ENCODE measurements around the gene FNDC11. TPM values are rescaled to one million over a fixed set of nuclear protein-coding genes. Genes with fewer than 3 reads are reported as not detected.

Gene FNDC11
- total RNA-seq, 1 donor from 2014 or later = 0.75 TPM

DNA sequence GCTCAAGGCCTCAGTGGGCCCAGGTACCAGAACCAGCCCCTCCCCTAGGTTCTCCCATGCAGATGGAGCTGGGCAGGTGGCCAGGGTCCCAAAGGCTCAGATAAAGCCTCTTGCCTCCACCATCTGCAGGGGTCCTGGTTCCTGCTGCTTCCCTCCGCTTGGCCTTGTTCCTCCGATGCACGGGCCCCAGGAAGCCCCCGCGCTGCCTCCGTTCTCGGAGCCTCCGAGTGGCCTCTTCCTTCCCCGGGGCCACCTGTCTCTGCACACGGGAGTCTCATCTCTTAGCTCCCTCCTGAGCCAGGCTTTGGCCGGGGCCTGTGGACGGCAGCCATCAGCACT, 14.9 kb upstream of the FNDC11 start:
- DNase-seq (ENCODE audit: low read depth) = no peak

DNA sequence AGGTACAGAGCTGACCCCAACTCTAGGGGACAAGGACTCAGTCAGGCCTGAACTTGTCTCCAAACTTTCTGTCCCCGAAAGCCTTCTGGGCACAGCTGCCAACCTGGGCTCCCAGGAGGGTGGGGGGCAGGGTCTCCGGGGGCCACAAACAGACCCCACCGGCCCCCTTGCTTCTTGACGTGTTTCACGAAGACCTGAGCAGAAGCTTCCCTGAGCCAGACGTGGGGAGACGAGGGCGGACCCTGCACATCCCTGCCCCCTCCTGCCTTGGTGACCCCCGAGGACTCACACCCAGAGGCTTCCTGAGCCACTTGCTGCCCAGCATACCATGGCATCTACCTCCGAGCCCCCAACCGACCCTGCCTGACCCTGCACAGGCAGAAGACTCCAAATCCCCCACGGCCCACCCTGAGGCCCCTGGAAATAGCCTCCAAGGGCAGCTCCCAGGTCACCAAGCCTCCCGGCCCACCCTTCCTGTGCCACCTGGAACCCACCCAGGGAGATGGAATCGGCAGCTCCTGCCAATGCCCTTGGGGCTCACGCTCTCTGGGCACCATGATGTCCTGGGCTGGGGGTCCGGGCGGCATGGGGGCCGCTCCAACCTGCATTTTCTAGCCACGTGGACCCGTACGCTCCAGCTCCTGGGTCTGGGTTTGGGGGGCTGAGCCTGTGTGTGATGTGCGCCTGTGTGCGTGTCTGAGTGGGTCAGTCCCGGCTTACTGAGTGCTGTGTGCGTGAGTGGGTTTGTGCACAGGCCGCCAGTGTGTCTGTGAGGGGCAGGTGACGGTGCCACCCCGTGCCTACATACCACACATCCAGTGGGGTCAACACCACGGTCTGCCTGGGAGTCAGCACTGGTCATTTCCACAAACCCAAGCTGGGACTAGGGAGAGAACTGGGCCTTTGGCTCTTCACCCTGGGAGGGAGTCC, 14.3 kb upstream of the FNDC11 start:
- DNase-seq (ENCODE audit: low read depth) = no peak

DNA sequence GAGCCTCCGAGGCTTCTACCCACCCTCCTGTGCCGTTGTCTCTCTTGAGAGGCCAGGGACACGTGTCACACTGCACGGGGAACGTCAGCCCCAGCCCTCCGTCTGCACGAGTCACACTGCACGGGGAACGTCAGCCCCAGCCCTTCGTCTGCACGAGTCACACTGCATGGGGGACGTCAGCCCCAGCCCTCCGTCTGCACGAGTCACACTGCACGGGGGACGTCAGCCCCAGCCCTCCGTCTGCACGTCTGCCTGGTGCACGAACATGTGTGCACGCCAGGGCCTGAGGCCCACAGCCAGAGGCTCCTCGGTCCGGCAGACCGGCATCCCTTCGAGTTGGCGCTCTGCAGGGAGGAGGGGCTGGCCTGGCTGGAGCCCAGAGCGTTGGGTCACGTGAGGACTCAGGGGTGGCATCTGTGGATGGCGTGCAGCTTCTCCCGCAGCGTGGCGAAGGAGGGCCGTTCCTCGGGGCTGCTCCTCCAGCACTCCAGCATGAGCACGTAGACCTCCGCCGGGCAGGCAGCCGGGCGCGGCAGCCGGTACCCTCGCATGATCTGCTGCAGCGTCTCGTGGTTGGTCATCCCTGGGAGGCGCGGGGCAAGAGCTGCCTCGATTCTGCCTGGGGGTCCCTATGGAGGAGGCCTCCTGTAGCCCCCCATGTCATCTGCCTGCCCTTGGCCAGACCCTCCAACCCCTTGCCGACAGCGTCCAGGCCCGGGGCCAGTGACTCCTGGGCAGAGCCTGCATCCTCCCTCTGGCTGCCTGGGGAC, 13.4 kb upstream of the FNDC11 start:
- no peak for DNase-seq (ENCODE audit: low read depth)

DNA sequence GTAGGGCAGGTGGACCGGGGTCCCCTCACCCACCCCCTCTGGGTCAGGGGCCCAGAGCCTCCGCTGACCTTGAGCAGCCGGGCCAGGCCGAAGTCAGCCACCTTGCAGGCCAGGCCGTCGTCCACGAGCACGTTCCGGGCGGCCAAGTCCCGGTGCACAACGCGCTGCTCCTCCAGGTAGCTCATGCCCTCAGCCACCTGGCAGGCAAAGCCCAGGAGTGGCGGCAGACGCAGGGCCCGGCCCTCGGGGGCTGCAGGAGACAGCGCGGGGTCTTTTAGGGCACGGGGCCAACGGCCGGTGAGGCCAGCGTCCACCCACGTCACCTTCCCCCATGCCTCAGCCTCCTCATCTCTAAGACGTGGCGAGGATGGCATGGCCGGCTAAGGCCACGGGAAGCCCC, 12.6 kb upstream of the FNDC11 start:
- DNase-seq (ENCODE audit: low read depth) = no peak

DNA sequence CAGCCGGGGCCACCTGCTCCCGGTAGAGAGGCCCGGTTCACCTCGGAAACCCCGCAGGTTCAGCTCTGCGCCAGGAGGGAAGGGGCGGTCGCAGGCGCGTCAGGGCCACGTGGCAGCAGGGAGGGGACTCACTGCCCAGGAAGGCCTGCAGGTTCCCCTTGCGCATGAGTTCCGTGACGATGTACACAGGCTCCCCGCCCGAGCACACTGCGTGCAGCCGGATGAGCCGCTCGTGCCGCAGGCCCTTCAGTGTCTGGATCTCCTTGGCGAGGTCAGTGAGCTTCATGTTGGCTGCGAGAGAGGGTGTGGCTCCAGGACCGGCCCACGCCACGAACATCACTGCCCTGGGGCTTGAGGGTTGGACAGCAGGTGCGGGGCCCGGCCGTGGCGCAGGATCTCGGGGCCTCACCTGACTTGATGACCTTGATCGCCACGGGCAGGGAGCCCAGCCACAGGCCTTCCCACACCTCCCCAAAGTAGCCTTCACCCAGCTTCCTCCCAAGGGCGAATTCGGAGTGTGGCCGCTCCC, 11.9 kb upstream of the FNDC11 start:
- DNase-seq (ENCODE audit: low read depth) = no peak

DNA sequence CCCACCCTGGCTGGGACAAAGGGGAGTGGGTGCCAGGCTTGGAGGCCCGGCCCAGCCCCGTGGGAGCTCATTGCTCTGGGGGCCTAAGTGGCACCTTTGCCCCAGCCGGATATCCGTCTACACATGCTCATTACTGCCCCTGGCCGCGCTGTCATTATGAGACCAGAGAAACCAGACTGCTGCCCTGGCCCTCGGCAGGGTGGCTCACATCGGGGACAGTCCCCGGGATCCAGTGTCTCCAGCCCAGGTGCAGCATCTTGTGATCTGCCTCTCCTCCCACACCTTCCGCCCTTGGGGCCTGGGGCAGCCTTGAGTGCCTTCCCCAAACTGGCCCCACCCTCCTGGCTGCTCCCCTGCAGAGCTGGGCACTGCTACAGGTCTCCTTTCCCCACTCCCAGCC, 11.3 kb upstream of the FNDC11 start:
- no peak for DNase-seq (ENCODE audit: low read depth)

DNA sequence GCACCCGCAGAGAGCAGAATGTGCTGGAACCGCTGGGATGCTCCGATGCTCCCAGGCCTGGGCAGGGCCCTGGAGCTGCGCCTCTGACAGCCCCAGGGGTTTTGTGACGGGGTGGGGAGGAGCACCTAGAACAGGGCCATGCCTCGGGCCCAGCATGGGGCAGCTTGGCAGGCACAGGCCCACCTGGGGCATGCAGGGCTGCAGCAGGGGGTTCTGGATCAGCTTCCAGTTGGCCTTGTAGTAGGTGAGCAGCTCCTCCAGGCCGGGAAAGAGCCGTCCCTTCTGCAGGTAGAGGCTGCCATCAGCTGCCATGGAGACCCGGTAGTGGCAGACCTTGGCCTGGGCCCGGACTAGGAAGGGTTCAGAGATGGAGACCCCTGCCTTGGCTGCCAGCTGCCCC, 10.8 kb upstream of the FNDC11 start:
- DNase-seq (ENCODE audit: low read depth) = no peak

DNA sequence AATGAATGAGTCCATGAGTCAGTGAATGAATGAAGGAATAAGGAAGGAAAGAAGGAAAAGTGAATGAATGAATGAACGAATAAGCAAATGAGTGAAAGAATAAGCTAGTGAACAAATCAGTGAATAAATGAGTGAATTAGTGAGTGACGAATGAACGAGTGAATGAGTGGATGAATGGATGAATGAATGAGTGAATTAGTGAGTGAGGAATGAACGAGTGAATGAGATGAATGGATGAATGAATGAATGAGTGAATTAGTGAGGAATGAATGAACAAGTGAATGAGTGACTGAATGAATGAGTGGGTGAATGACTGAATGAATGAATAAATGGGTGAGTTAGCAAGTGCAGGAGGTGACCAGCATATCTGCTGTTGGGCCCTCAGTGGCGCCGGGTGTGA, 10.2 kb upstream of the FNDC11 start:
- DNase-seq (ENCODE audit: low read depth) = no peak

DNA sequence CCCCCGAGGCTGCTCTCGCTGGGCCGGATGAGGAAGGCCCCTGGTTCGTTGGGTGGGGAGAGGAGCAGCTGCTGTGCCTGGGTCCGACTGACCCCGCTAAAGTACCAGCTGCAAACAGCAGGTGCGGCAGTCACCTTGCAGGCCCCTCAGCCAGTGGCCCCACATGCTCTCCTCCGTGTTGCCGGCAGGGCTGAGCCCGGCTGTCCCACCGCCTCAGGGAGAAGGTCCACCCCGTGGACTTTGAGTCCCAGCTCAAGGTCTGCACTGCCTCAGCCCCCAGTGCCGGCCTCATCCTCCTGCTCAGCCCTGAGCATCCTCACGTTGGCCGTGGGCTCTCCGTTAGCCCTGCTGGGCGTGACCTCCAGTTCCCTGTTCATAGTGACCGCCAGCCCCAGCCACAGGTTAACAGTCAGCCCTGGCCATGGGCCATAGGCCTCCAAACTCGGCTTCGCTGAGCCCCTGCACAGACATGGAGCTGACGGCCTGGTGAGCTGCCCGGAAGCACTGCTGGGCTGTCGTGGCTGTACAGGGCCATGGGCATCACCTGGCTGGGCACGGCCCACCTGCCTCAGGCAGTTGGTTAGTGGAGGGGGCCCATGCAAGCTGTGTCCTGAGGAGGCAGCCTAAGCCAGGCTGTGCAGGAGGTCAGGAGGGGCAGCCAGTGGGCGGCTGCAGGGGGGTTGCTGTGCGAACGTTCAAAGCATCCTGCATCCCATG, 9.6 kb upstream of the FNDC11 start:
- DNase-seq (ENCODE audit: low read depth) = no peak

DNA sequence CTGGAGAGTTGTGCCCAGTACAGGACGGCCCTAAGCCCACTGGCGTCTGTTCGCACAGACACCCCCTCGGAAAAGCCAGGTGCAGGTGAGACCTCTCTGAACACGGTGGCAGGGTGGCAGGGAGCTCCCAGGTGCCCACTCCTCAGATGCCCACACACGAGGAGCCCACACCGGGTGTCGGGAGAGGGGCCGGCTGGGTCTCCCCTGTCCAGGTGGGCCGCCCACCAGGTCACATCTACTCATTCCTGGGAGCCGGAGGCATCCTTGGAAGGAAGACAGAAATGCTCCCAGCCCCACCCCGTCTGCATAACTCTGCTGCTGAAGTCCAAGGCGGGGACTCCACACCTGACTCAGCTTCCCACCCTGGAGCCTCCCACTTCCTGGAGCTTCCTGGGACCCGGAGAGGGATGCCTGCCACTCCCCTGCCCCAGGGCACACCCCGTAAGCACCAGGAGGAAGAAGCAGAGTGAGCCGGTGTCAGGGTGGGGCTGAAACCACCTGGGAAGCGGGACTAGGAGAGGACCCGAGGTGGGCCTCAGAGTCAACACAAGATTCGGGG, 8.9 kb upstream of the FNDC11 start:
- no peak for DNase-seq (ENCODE audit: low read depth)

DNA sequence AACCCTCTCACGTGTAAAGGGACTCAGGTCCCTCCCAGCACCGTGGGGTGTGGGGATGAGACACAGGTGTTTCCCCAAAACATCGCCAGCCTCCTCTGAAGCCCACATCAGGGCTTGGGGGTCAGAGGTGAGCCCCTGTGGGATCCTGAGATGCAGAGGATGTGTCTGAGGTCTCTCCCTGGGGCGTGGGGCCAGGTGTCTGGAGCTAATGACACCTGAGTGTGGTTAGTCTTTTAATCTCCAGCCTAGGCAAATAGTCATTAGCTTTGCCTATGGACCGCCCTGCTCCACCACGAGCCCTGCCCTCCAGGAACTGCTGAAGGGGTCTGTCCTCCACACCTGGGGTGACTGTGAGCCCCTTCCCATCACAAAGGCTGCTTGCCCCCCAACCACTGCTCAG, 8.1 kb upstream of the FNDC11 start:
- DNase-seq (ENCODE audit: low read depth) = no peak

DNA sequence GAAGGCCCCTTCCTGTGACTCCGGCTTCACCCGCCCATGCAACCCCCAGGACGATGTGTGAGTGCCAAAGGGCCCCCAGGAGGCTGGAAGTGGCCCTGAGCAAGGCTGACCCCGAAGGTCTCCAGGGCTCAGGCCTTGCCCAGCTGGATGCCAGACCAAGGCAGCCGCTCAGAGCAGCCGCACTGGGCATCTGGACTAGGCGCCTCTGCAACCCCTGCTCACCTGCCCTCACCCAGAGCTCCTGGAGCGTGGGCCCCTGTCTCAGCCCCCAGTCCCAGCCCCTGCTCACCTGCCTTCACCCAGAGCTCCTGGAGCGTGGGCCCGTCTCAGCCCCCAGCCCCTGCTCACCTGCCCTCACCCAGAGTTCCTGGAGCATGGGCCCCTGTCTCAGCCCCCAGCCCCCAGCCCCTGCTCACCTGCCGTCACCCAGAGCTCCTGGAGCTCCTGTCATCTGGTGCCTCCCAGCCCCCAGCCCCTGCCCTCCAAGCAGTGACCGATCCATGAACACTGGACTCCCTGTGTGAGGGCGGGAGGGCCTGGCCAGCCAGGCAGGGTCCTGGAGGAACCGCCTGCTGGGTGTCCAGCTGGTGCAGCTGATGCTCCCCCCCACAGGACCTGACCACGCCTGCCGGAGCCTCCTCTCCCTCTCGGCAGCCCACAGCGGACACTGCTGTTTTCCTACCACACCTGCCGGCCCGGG, 7.6 kb upstream of the FNDC11 start:
- no peak for DNase-seq (ENCODE audit: low read depth)

DNA sequence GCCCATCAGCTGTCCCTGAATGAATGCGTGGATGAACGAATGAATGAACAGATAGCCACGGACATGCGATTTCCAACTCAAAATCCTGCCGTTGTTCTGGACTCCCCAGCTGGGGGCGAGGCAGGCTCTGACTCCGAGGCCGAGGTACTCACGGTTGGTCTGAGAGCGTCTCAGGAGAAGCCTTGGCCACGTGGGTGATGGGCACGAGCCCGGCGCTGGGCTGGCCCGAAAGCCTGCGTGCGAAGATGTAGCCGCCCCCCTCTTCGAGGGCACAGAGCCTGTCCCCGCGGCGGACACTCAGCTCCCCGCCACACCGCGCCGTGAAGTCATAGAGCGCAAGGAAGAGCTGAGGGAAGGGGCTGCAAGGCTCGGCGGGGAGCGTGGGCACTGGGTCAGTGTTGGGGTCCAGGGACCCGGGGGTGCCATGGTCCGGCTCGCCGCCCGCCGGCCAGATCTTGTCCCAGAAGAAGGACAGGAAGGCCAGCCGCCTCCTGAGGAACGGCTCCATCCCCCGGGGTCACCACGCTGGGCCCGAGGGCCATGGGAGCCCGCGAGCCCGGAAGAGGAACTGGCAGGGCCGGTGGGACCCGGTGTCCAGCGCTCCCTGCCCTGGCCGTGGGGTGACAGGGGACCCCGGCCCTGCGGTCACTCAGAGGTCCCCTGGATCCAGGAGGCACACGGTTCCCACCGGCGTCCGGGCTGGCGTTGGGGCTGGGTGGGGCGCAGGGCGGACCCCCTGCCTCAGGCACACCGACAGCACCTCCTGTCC, 6.8 kb upstream of the FNDC11 start:
- no peak for DNase-seq (ENCODE audit: low read depth)

DNA sequence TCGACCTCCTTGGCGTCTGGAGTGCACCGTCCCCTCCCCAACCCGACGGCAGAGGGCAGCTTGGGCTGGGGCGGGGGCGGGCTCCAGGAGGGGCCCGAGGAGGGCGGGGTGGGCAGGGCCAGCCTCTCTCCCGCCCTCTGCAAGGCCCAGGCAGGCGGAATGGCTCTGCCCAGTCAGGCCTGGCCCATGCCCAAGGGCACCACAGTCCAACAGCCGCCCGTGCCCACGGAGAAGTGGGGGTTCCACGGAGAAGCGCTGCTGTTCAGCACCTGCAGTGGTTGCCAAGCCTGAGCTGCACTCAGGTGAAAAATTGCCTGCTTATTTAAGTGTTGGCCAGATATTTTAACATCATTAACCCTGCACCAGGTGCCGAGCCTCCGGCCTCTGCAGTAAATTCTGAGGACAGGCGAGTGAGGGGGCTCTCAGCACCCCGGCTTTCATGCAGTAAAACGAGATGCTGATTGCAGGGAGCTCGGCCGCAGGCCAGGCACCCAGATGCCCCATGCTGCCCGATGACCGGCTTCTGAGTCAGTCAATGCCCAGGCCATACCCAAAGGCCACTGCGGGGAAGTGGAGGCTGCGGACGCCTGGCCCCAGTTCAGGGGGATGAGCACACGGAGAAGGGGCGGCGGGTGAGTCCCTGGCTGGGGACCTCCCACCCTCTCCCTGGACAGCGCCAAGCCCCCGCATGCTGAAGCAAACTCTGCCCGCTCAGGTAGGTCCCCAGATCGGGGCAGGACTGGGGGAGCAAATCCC, 6.1 kb upstream of the FNDC11 start, which contains the start of gene SRMS:
Gene SRMS (minus strand): TSS at position 25 of the 756 bp plus-strand sequence. CDS start 286 bp downstream, outside the sequence.
- no peak for DNase-seq (ENCODE audit: low read depth)

DNA sequence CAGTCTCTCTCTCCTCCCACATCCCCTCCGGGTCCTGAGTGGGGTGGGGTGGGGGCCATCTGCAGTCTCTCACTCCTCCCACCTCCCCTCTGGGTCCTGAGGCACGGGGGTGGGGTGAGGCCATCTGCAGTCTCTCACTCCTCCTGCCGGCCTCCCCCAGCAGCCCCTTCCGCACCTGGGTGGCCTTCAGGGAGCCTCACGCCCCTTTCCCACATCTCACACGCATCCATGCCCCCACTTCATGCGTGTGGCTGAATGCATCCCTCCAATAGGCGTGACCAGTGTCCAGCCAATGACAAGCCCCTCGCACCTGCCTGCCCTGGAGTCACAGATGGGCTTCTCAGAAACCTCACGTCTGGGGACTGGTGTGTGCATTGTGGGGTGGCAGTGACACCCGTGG, 5.4 kb upstream of the FNDC11 start:
- DNase-seq (ENCODE audit: low read depth) = no peak

DNA sequence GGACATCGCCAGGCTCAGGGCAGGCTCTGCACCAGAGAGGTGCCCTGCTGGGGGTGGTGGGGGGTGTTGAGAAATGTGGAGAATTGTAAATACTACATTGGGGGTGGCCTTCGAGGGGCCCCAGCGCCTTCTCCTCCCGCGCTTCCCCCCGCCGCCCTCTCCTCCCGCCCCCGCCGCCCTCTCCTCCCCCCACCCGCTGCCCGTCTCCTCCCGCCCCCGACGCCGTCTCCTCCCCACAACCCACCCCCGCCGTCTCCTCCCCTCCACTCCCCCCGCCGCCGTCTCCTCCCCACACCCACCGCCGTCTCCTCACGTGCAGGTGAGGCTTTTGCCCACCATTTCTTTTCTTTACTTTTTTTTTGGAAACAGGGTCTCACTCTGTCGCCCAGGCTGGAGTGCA, 4.9 kb upstream of the FNDC11 start:
- no peak for DNase-seq (ENCODE audit: low read depth)

DNA sequence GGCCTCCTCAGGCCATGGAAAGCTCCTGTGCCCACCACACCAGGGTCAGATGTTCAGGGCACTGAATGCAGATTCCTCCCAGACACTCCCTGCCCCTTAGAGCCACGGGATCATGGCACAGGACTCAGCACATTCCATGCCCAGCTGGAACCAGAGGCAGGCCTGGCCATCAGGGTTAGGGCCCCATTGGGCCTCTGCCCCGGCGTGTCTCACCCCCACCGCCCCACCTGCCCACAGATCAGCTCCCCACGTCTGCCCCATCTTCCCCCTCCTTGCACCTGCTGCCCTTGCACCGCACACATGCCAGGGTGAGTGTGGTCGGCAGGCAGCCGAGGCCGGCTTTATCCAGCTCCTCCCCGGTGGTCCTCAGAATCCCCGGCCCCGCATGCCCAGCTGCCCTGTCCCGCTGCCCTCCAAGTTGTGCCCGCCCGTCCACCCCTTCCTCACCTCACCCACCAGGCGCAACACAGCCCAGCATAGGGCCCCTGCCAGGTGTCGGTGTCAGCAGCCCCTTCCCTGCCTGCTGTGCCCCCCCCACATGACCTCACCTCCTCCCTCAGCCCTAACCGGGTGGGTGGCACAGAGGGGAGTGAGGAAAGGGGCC, 4.2 kb upstream of the FNDC11 start:
- DNase-seq (ENCODE audit: low read depth) = peak; percentile 66

DNA sequence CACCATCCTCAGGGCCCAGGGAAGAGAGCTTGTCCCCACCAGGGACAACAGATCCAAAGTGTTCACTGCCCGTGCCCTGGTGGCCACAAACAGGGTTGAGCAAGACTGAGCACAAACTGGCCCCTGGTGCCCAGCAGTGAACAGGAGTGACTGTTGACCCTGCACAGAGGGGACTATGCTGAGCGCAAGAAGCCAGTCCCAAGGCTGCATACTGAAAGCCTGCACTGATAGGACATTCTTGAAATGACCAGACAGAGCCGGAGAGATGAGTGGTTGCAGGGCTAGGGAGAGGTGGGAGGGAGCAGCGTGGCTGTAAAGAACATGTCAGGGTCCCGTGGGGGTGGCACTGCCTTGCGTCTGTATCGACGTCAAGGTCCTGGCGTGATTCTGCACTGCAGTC, 2.9 kb upstream of the FNDC11 start:
- DNase-seq (ENCODE audit: low read depth) = no peak

All from myocyte (in vitro differentiated cells).